ENCODE measurements around the gene IER3IP1.
"Not testable (repeated sequence)": the region's sequence is repeated elsewhere in the genome, so short reads cannot be mapped to it uniquely, and the experiment has no call there.

IER3IP1 gene, protein sequence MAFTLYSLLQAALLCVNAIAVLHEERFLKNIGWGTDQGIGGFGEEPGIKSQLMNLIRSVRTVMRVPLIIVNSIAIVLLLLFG

DNA sequence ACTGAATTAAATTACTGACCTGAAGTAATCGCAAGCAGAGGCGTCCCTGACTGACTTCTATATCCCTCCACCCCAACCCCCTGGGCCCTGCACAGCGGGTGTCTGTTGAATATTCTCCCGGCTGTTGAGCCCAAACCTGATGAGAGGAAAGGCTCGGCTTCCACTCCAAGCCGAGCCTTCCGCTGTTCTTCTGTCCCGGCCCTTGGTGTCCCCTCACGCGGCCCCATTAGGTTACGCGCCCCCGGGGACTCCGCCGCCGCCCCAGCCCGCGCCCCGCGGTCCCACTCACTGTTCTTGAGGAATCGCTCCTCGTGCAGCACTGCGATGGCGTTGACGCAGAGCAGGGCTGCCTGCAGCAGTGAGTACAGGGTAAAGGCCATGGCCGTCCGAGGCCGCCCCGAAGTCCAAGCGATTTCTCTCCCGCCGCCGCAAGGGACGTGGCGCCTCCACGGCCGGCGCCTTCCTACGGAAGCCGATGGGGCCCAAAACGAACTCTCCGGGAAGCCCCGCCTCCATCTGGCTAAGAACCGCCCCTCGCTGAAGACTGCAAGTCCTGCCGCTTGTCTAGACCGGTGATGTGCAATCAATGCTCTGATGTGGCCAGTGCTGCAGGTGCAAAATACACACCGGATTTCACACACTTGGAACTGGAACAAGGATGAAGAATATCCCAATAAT lies at the start of gene IER3IP1:
Gene IER3IP1, minus strand, starts transcription at position 467 of the 678 bp plus-strand sequence. Its CDS starts 87 bp downstream, at position 380.
- TF ChIP-seq, protein P1, sequence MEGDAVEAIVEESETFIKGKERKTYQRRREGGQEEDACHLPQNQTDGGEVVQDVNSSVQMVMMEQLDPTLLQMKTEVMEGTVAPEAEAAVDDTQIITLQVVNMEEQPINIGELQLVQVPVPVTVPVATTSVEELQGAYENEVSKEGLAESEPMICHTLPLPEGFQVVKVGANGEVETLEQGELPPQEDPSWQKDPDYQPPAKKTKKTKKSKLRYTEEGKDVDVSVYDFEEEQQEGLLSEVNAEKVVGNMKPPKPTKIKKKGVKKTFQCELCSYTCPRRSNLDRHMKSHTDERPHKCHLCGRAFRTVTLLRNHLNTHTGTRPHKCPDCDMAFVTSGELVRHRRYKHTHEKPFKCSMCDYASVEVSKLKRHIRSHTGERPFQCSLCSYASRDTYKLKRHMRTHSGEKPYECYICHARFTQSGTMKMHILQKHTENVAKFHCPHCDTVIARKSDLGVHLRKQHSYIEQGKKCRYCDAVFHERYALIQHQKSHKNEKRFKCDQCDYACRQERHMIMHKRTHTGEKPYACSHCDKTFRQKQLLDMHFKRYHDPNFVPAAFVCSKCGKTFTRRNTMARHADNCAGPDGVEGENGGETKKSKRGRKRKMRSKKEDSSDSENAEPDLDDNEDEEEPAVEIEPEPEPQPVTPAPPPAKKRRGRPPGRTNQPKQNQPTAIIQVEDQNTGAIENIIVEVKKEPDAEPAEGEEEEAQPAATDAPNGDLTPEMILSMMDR (IDR thresholded peaks at IDR 0.05; ENCODE audit: extremely low read depth, missing control alignments) = no peak
- peak; percentile 90 for DNase-seq (ENCODE audit: low spot score)

DNA sequence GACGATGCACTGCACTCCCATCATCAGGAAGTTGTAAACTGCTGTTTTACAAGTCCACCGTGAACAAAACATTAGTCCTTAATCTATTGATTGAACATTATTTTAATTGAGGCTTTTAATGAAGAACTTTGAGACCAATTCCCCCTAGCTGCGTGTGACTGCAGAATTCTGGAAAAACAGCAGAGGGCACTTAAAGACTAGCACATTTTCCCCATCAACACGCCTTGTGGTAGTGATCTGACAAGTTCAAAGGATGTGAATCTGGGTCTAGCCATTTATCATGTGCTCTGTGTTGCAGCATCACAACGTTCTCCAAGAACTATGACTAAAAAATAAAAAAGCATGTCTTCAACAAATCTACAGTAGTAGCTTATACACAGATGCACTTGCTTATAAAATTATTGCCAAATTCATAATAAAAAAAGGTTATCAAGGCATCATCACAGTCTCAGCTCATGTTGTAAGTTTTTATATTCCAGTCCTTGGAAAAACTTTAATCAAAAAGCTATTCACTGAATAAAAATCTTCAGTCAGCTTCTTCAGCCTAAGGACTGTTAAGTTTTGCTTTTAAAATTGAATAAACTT lies 39.5 kb upstream of the IER3IP1 start:
- TF ChIP-seq, protein P1 (IDR thresholded peaks at IDR 0.05; ENCODE audit: extremely low read depth, missing control alignments) = no peak
- DNase-seq (ENCODE audit: low spot score) = peak; percentile 23

DNA sequence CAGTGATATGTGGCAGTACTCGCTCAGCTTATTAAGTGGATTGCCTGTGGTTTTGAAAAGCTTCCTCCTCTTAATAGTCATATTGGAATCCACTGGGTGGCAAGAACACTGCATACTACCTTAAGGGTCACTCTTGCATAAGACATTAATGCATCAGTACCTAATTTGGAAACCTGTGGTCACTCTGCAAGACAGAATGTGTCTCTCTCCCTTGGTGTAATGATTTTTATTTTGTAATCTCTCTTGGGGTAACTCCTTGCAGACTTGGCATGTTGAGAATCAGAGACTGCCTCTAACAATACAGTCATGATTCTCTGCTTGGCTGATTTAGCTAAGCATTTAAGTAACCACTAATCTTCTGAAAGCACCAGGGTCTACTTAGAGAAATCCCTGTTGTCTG lies 33.0 kb upstream of the IER3IP1 start:
- DNase-seq (ENCODE audit: low spot score) = no peak
- TF ChIP-seq, protein P1 (IDR thresholded peaks at IDR 0.05; ENCODE audit: extremely low read depth, missing control alignments) = no peak

DNA sequence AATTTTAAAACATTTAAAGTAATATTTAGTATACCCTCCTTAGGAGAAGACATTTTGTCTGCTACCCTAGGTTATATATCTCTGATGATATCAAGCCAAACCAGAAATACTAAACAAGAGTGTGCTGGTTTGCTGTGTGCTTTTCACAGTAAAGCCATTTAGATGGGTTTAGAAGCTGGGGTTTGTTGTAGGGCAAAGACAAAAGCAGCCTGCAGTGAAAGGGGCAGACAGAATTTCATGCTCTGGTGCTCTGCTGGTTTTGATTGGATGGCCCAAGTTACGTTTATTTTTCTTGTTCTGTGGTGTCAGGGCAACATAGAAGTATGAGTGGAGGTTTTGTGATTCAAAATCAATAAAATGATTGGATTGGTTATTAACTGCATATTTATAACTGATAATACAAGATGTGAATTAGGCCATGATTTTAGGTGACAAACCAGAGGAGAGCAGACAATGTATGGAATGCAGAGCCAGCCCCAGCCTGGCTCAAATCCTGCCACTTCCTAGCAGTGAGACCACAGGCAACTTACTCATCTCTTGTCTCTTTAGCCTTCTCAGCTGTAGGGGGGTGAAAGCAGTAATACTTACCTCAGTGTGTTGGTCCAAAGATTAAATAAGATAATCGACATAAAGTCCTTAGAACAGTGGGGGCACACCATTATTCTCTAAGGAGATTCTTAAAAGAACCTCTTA lies 30.9 kb upstream of the IER3IP1 start:
- TF ChIP-seq, protein P1 (IDR thresholded peaks at IDR 0.05; ENCODE audit: extremely low read depth, missing control alignments) = no peak
- no peak for DNase-seq (ENCODE audit: low spot score)

DNA sequence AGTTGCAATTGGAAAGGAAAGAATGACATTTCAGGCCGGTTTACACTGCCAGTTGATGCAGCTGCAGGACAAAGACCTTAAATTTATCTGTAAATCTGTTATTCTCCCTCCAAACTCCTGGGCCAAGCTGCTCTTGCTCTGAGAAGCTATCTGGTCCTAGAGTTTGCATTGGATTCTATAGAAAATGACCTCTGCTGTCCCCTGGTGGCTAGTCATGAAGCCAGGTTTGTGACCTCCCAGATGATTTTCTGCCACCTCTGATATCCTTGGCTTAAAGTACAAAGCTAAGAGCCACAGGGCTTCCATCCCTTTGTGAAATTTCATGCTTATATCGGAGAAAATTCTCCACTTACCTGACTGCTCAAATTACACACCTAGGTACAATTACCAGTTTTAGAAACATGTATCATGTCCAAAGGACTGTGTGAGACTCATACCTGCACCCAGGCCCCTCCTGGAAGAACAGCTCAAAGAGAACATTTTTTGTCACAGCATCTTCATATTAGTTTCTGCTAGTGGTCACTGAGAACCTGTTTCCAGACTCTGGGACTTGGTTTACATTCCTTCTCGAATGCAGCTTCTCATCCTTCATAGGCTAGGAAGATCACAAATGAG lies 28.9 kb upstream of the IER3IP1 start:
- TF ChIP-seq, protein P1 (IDR thresholded peaks at IDR 0.05; ENCODE audit: extremely low read depth, missing control alignments) = peak; percentile 70
- peak; percentile 34 for DNase-seq (ENCODE audit: low spot score)

DNA sequence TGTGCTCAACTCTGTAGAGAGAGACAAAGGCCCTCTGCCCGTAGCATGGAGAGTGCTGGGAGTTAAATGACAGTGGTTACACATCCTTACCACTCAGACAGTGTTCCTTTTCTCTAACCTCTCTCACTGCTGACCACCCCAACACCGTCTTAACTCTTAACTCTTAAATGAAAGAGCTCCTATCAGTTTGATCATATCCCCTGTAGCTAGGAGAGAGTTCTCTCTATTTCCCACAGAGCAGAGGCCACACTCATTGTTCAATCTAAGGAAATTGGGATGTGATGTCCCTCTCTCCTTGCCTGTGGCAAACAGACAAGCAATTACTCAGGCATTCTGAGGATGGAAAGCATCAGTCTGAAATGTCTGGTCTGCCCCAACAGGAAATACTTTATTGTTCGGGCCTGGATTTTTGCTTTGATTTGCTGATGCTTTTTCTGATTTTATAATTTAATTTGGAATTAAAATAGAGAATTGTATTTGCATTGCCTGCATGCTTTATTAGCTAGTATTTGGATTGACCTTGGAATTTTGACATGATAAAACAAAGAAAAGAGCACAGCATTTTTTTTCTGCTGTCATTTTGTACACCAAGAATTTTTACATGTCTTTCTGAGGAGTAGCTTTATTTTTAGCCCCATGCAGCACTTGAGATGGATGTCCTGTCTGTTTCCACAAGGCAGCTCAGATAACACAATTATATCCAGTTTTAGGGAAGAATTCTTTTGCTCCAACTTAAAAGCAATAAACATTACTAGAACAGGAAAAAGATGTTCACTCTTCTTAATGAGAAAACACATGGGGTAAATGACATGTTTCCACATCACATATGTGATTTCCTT lies 27.7 kb upstream of the IER3IP1 start:
- DNase-seq (ENCODE audit: low spot score) = no peak
- TF ChIP-seq, protein P1 (IDR thresholded peaks at IDR 0.05; ENCODE audit: extremely low read depth, missing control alignments) = no peak

DNA sequence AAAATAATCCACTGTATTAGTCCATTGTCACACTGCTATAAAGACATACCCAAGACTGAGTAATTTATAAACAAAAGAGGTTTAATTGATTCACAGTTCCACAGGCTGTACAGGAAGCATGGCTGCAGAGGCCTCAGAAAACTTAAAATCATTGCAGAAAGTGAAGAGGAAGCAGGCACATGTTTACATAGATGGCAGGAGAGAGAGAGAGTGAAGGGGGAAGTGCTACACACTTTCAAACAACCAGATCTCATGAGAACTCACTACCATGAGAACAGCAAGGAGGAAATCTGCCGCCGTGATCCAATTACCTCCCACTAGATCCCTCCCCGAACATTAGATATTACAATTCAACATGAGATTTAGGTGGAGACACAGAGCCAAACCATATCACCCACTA lies 19.8 kb upstream of the IER3IP1 start:
- DNase-seq (ENCODE audit: low spot score) = not testable (repeated sequence)

Measured in GM20000 (cell line).